NOMO-1 (cell line): ENCODE measurements around the gene SNF8.
A peak's percentile ranks its signal among the peaks of the same experiment; 100 is the strongest.
"Not testable (repeated sequence)": the region's sequence is repeated elsewhere in the genome, so short reads cannot be mapped to it uniquely, and the experiment has no call there.

ENCODE experiments used
- DNase-seq, 2 experiments: peaks; one replicate each; lab custom pipeline; 2025; ENCODE audit not compliant: unreplicated experiment in 2 of 2; lab: John Stamatoyannopoulos, UW

SNF8 gene, protein sequence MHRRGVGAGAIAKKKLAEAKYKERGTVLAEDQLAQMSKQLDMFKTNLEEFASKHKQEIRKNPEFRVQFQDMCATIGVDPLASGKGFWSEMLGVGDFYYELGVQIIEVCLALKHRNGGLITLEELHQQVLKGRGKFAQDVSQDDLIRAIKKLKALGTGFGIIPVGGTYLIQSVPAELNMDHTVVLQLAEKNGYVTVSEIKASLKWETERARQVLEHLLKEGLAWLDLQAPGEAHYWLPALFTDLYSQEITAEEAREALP

DNA sequence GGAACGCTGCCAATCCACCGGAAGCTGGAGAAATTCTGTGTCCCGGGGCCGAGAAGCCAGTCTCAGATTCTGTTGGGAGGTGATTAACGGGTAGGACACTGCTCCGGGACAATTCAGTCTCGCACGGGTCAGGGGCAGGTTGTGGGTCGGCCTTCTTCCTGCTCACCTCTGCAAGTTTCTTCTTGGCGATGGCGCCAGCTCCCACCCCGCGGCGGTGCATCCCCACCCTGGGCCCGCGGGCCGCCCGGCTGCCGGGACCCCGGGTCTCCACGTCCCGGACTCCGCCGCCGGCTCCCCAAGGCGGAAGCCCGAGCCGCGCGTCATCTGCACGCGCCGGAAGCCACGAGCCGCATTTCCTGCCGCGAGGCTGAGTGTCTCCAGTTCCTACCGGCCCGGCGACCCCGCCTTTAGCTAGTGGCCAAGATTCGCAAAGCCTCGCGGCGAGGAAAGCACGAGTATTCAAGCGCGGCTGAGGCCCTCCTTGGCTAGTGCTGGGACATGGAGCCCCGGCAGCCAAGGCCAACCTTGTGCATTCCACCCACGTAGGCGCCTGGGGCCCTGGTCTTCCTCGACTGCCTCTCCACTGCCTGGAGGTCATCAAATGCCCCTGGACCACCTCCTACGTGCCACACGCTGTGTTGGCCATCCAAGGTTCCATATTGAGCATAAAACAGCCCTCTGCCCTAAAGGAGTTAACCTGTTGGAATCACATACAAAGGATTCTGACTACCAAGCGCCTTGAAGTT, at the start of gene SNF8:
TSS of gene SNF8 (minus strand) at position 328 of the 746 bp plus-strand sequence. CDS start at position 220, 108 bp downstream.
- DNase-seq: peak; percentile 80 to 85

DNA sequence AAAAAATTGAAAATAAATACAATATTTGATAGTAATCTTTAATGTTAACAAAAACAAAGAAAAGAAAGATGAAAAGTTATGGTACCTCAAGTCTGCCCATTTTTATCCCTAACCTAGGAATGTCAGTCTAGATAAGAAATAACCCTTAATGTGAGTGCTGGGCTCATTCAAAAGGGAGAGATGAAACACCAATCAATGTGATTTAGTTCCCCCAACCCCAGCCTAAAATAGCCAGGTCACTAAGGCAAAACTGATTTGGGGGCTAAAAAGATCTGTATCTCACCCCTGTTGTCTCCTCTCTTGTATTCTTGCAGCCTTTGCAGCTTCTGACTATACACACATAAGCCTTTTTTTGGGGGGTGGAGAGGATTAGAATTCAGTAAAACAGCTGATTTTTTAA, 49.3 kb upstream of the SNF8 start:
- DNase-seq: no peak

DNA sequence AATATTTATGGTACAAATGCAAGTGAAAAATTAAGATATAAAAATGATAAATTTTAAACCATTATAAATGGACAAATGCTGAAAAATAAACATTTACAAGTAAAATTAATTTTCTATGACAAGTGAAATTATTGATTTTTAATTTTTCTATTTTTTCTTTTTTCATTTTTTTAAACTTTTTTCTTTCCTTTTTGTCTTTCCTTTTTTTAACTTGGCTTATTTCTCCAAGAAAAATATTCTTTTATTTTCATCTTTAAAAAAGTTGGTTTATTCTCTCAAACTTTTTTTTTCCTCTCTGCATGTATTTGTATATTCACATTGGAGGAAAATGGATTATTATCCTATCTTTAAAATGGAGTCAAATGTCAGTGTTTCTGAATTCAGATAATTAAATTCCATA, 48.7 kb upstream of the SNF8 start:
- no peak for DNase-seq

DNA sequence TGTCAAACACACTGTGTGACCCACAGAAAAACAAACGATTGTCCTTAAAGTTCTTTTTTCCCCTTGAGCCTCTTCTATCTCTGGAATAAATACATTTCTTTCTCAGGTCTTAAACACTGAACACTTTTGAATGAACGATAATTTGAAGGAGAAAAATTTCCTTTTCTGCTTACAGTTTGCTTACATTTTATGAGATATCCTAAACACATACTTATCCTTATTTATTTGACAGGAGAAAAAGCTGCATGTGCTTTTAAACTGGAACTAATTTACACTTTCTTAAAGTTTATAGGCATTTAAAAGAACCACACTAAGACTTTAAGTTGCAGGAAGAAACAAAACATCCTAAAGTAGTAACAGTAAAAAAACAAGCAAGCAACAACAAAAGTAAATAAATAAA, 47.8 kb upstream of the SNF8 start:
- DNase-seq: no peak

DNA sequence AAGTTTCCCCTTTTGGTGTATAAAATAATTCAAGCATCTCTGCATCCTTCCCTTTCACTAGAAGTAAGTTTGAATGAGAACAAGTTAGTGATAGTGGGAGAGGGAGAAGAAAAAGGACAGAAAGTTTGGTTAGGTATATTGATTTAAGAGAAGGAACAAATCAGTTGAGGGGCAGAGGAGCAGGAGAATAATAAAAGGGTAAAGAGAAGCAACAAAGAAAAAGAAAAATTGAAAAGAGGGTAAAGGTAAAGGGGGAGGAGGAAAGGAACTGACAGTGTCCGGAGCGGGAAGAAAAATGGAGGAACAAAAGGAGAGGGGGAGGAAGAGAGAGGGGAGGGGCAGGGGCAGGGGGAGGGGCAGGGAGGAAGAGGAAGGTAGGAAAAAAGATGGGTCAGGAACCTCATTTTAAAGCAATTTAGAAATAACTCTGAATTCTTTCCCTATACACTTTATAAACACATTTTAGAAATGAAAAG, 46.3 kb upstream of the SNF8 start:
- no peak for DNase-seq

DNA sequence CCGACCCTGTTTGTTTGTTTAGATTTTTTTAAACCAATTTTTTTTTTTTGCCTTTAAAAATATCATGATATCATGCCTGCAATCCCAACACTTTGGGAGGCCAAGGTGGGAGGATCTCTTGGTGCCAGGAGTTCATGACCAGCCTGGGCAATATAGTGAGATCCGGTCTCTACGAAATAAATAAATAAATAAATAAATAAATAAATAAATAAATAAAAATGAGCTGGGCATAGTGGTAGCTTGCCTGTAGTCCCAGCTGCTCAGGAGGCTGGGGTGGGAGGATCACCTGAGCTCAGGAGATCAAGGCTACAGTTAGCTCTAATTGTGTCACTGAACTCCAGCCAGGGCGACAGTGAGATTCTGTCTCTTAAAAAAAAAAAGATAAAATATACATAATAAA, 44.5 kb upstream of the SNF8 start:
- DNase-seq: no peak

DNA sequence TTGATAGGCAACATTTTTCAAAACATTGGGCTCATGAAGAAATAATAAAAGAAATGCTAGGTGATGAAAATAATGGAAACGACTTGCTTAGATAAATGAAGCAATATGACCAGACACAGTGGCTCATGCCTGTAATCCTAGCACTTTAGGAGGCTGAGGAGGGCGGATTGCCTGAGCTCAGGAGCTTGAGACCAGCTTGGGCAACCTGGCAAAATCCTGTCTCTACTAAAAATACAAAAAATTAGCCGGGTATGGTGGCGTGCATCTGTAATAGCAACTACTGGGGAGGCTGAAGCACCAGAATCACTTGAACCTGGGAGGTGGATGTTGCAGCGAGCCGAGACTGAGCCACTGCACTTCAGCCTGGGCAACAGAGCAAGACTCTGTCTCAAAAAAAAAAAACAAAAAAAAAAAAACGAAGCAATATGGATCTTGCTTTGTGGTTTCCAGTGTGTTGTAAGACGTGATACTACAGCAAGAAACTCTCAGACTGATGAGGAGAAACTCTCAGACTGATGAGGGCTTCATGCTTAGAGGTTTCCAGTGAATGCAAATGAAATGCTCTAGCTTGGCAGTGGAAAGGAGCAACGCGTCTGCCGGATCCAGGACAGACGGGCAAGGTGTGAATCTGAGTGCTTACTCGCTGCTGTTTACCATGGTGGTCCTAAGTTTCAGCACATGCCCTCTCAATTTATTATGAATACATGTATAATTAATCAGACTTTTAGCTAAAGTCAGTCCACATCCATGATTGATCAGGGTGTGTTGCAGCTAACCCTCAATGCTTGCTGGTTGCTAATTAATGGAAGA, 41.0 kb upstream of the SNF8 start:
- DNase-seq: no peak

DNA sequence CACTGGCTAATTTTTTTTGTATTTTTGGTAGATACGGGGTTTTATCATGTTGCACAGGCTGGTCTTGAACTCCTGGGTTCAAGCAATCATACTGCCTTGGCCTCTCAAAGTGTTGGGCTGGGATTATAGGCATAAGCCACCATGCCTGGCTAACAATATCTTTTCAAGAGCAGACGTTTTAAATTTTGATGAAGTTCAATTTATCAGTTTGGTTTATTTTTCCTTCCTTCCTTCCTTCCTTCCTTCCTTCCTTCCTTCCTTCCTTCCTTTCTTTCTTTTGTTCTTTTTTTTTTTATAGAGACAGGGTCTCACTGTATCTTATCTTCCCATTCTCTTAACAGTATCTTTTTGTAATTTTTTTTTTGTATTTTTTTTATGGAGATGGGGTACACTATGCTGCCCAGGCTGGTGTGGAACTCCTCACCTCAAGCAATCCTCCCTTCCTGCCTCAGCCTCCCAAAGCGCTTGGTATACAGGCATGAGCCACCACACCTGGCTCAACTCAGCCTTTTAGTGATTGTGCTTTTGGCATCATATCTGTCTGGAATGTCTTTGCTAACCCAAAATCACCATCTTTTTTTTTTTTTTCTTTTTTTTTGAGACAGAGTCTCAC, 37.4 kb upstream of the SNF8 start:
- DNase-seq: no peak

DNA sequence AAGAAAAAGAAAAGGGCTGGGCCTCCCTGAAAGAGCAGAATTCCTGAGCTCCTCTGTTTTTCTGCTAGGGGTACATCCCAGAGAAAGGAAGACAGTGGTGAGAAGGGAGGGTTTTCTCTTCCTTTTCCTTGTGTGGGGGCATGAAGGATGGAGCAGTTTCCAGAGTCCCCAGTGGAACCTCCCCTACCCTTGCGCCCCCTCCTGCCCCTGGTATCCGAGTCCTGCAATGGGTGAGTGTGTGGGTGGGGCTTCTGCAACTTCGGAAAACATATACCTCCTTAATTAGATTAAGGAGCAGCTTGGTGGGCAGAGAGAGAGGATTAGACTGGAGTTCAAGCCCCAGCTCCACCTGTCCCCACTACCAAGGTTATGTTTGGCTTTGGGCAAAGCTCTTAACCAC, 29.2 kb upstream of the SNF8 start:
- DNase-seq: no peak

DNA sequence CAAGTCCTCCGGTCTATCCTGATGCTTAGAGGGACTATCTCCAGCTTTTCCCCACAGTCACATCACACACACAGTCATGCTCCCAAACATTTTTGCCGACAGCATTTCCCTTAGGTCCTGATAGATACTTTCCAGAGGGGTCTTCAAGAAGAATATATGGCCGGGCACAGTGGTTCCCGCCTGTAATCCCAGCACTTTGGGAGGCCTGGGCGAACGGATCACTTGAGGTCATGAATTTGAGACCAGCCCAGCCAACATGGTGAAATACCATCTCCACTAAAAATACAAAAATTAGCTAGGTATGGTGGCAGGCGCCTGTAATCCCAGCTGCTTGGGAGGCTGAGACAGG, 28.1 kb upstream of the SNF8 start:
- DNase-seq: no peak

DNA sequence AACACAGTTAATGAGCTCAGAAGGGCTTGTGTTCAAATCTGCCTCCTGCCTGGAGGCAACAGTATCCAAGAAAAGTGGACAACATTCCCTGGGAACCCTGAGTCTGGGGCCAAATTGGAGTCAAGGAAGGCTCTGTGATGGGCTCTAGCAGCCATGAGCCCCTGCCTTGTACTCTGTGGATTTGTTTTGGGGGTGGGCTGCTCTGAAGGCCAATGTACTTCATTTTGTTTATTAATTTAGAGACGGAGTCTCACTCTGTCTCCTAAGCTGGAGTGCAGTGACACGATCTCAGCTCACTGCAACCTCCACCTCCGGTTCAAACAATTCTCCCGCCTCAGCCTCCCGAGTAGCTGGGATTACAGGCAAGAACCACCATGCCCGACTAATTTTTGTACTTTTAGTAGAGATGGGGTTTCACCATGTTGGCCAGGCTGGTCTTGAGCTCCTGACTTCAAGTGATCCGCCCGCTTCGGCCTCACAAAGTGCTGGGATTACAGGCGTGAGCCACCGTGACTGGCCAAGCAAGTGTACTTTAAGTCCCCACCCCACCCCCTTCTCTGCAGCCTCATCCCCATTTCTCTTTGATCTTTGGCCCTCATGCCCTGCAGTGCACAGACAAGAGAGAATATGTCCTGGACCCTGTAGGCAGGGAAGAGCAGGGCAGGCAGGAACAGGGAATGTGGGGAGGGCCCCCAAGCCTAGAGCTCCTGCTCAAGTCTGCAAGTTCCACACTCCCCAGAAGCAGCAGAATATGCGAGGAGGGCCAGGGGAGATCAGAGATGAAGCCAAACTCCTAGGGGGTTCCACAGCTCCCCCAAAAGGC, 26.4 kb upstream of the SNF8 start:
- DNase-seq: no peak

DNA sequence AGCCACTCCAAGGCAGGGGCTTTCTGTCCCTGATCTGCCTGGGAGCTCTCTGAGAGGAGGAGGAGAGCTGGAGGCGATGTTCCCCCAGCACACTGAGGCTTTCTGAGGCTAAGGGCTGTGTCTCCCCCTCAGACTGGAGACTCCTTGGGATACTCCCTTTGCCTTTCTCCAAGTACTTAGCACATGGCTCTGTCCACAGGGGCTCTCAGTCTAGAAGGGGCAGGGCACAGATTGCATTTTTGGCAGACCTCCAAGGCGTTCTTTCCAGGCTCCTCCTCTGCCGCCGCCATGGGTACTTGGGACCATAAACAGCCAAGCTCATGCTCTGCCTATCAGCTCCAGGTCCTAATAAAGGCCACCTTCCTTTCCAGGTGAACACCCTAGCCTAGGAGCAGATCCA, 25.6 kb upstream of the SNF8 start:
- no peak for DNase-seq

DNA sequence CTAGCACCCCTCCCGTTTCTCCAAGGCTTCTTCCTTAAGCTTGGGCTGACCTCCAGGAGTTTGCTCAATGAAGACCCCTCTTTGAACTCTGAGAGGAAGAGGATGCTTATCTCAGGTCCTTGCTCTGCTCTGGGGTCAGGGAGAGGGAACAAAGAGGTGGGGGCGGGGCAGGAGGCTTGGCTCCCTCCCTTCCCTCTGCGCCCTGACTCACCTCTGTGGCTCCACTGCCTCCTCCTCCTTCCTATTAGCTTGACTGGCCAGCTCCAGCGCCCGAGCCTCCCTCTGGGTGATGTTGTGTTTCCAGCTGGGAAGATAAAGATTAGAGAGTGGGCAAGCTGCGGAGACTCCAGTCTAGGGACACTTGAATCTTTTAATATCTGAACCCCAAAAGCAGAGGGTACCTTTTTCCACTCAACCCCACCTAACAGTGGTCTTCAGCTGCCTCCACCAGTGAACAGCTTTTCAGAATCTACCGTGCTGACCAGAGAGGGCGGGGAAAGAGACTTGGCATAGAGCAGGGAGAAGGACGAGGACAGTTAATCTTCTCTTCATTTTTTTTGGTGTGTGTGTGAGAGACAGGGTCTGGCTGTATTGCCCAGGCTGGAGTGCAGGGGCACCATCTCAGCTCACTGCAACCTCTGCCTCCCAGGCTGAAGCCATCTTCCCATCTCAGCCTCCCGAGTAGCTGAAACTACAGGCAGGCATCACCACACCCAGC, 17.0 kb upstream of the SNF8 start:
- DNase-seq: no peak

DNA sequence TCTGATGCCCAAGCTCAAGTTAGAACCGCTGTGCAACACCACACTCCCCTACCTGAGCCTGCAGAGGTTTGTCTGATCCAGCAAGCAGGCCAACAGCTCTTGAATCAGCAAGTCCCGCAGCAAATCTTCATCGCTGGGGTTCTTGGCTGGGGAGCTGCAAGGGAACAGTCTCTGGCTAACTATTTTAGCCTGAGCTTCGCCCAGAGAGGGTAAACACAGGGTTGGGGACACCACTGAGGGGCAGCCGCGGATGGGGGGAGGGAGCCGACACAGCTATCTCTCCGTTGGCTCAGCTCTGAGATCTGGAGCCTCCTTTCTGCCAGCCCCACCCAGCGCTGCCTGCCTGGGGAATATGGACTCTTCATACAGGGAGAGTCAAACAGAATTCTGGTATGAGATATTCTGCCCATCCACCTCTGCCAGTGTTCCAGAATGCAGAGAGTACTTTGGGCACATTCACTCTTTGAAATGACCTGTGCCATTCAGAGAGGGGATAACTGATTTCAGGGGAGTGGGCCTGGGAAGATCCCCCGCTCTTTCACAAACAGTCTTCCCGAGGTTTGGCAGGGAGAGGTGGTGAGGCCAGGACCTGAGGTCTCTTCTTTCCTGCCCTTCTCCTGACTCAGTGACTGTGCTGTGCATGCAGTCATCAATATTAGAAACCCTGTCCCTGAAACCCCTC, 16.3 kb upstream of the SNF8 start:
- DNase-seq: no peak

DNA sequence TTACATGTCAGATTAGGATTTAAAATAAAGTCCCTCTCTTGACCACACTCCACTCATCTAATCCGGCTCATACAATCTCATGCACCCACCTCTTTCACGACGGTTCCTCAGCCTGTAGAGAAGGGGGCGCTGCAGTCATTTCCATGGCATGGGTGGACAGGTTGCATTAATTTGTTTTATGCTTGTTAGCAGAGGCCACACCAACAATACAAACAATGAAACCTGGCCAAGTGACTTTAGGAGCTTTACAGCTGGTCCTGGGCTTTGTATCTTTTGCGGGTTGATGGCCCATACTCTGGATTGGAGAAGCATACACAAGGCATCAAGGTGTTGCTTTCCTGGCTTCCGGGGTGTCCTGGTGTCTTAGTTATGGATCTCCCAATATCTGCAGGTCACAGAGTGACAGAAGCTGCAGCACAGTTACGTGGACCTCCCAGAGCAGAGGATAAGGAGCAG, 9.7 kb upstream of the SNF8 start:
- DNase-seq: peak in 1 of 2 experiments; percentile 3

DNA sequence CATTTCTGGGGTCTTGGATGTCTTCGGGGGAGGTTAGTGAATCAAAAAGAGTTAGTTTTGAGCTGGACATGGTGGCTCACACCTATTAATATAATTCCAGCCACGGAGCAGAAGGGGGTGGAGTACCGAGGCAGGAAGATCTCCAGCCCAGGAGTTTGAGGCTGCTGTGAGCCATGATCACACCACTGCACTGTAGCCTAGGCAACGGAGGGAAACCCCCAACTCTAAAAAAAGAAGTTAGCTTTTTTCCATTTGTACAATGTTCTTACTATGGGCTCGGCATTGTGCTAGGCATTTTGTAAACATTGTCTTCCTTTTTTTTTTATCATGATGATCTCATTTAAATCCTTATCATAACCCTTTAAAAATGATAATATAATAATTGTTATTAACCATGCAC, 8.3 kb upstream of the SNF8 start:
- no peak for DNase-seq

DNA sequence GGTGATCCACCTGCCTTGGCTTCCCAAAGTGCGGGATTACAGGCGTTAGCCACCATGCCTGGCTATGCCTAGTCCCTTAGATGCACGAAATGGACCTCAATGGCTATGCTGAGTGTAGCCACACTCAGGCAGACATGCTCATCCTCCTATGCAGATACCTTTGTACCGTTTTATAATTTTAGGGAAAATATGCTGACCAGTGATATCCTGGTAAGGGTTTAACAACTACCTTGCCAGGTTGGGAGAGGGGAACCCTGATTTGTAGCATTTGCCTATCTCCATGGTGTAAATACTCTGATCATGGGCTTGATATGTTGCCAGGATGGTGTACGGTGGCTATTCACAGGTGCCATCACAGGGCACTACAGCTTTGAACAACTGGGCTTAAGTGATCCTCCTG, 6.9 kb upstream of the SNF8 start:
- DNase-seq: no peak

DNA sequence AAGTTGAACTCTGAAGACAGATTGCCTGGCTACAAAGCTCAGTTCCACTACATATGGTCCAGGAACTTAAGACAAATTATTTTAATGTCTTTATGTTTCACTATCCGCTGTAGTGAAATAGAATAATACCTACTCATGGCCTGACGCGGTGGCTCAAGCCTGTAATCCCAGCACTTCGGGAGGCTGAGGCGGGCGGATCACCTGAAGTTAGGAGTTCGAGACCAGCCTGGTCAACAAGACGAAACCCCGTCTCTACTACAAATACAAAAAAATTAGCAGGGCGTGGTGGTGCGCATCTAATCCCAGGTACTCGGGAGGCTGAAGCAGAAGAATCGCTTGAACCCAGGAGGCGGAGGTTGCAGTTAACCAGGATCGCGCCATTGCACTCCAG, 614 bp upstream of the SNF8 start:
- DNase-seq: not testable (repeated sequence)

DNA sequence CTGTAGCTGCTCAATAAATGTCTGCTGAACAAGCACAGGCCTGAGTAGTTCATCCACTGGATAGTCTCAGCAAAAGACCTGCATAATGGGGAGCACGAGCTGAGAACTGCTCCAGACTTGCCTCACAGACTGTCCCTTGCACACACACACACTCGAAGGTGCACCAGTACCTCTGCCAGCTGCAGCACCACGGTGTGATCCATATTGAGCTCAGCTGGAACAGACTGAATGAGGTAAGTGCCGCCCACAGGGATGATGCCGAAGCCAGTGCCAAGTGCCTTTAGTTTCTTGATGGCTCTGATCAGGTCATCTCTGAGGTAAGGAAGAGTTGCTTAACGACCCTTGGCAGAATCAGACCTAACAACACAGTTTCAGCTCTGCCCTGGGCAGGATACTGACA, 11.6 kb downstream of the SNF8 start:
- no peak for DNase-seq
